ENCODE measurements around the gene PCTP. TPM values are rescaled to one million over a fixed set of nuclear protein-coding genes. Genes with fewer than 3 reads are reported as not detected.

PCTP gene
- total RNA-seq, 1 donor = 6.2 TPM

GRCh38 chr17:55818451-55819375 lies 67.9 kb downstream of the PCTP start:
- peaks cover 4% of the 10 kb centered on the region for H3K9me3 ChIP-seq (ENCODE audit: low read depth, low read length)
- H3K27me3 ChIP-seq (ENCODE audit: insufficient read depth, low read length) = no peaks in the 10 kb centered on the region
- H3K4me1 ChIP-seq (ENCODE audit: insufficient read depth, low read length) = no peaks in the 10 kb centered on the region
- no peak overlapping the region for H3K4me3 ChIP-seq (ENCODE audit: low read length)

GRCh38 chr17:55820675-55821074 lies 69.8 kb downstream of the PCTP start:
- Histone ChIP-seq H3K27me3 (ENCODE audit: insufficient read depth, low read length) (no peaks in the 10 kb centered on the region), H3K4me1 (ENCODE audit: insufficient read depth, low read length) (no peaks in the 10 kb centered on the region), H3K9me3 (ENCODE audit: low read depth, low read length) (peaks cover 4% of the 10 kb centered on the region), H3K4me3 (ENCODE audit: low read length) (no peak overlapping the region)

- no peak overlapping the region for H3K4me3 ChIP-seq (ENCODE audit: low read length)
- no peaks in the 10 kb centered on the region for H3K4me1 ChIP-seq (ENCODE audit: insufficient read depth, low read length)
- no peaks in the 10 kb centered on the region for H3K27me3 ChIP-seq (ENCODE audit: insufficient read depth, low read length)
- peaks cover 4% of the 10 kb centered on the region for H3K9me3 ChIP-seq (ENCODE audit: low read depth, low read length)
Observed at GRCh38 chr17:55822028-55822427, 71.2 kb downstream of the PCTP start.

- Histone ChIP-seq H3K27me3 (ENCODE audit: insufficient read depth, low read length) (no peaks in the 10 kb centered on the region), H3K9me3 (ENCODE audit: low read depth, low read length) (peaks cover 4% of the 10 kb centered on the region), H3K4me1 (ENCODE audit: insufficient read depth, low read length) (no peaks in the 10 kb centered on the region), H3K4me3 (ENCODE audit: low read length) (no peak overlapping the region)
Observed at GRCh38 chr17:55825213-55825612, 74.4 kb downstream of the PCTP start.

Other genes starting within 250 kb of the PCTP start
- gene SMIM36, start 239.6 kb upstream of the PCTP start, total RNA-seq = not detected
- not detected for gene TMEM100, start 28.2 kb upstream of the PCTP start, total RNA-seq

Data from mononuclear cell (primary cell).